Suprapubic skin (tissue), 4 donors: ENCODE results near the gene DNM3.

Experiments used
- CTCF ChIP-seq, 2 donors: fragments of 200-600 bp in 1 of 2; fragments of 450-650 bp in 1 of 2; sonication (generic) in 1 of 2; IDR thresholded peaks; one replicate each; pipeline ENCODE4 v1.5.1; 2016 to 2019; ENCODE audit warnings: antibody characterized with exemption in 2 of 2, mild to moderate bottlenecking in 1 of 2, moderate library complexity in 1 of 2
- EP300 ChIP-seq: sonication (generic); formaldehyde crosslinking; IDR thresholded peaks from one replicate; pipeline ENCODE4 v1.6.1; 2017; ENCODE audit warnings: antibody characterized with exemption
- POLR2A ChIP-seq, 2 donors: fragments of 450-650 bp; IDR thresholded peaks; one replicate each; pipeline ENCODE4 v1.6.1; 2017; ENCODE audit warnings: antibody characterized with exemption in 2 of 2, mild to moderate bottlenecking in 2 of 2, moderate library complexity in 2 of 2
- POLR2AphosphoS5 ChIP-seq, 3 donors: sonication (generic); formaldehyde crosslinking; IDR thresholded peaks; one replicate each; pipeline ENCODE4 v1.6.1; 2017; ENCODE audit warnings: antibody characterized with exemption in 3 of 3

GRCh38 chr1:171901245-171901644 lies 59.9 kb downstream of the DNM3 start:
- TF ChIP-seq CTCF (IDR thresholded peaks at IDR 0.05) (no peak), POLR2A (IDR thresholded peaks at IDR 0.05) (no peak), EP300 (no peak), POLR2AphosphoS5 (IDR thresholded peaks at IDR 0.05) (no peak)
